GM12873 (cell line): ENCODE data around the gene GARNL3.

Experiments
- TF ChIP-seq, protein P1 (sequence below): IDR thresholded peaks from 2 replicates; pipeline ENCODE4 v1.5.1; 2012; ENCODE audit warnings: low read depth, mild to moderate bottlenecking, moderate library complexity, low read length, control low read depth; ENCODE audit not compliant: insufficient read depth; ENCODE audit errors: missing control alignments

The GARNL3 gene

GRCh38 chr9:127344368-127345000 lies 79.9 kb downstream of the GARNL3 start:
- TF ChIP-seq, protein P1, sequence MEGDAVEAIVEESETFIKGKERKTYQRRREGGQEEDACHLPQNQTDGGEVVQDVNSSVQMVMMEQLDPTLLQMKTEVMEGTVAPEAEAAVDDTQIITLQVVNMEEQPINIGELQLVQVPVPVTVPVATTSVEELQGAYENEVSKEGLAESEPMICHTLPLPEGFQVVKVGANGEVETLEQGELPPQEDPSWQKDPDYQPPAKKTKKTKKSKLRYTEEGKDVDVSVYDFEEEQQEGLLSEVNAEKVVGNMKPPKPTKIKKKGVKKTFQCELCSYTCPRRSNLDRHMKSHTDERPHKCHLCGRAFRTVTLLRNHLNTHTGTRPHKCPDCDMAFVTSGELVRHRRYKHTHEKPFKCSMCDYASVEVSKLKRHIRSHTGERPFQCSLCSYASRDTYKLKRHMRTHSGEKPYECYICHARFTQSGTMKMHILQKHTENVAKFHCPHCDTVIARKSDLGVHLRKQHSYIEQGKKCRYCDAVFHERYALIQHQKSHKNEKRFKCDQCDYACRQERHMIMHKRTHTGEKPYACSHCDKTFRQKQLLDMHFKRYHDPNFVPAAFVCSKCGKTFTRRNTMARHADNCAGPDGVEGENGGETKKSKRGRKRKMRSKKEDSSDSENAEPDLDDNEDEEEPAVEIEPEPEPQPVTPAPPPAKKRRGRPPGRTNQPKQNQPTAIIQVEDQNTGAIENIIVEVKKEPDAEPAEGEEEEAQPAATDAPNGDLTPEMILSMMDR, result no peak

- TF ChIP-seq, protein P1, result no peak
These were observed 81.0 kb downstream of the GARNL3 start for GRCh38 chr9:127345566-127345965.

- TF ChIP-seq, protein P1, result peak; percentile 29
These were observed 82.0 kb downstream of the GARNL3 start for GRCh38 chr9:127346584-127346983.

DNA sequence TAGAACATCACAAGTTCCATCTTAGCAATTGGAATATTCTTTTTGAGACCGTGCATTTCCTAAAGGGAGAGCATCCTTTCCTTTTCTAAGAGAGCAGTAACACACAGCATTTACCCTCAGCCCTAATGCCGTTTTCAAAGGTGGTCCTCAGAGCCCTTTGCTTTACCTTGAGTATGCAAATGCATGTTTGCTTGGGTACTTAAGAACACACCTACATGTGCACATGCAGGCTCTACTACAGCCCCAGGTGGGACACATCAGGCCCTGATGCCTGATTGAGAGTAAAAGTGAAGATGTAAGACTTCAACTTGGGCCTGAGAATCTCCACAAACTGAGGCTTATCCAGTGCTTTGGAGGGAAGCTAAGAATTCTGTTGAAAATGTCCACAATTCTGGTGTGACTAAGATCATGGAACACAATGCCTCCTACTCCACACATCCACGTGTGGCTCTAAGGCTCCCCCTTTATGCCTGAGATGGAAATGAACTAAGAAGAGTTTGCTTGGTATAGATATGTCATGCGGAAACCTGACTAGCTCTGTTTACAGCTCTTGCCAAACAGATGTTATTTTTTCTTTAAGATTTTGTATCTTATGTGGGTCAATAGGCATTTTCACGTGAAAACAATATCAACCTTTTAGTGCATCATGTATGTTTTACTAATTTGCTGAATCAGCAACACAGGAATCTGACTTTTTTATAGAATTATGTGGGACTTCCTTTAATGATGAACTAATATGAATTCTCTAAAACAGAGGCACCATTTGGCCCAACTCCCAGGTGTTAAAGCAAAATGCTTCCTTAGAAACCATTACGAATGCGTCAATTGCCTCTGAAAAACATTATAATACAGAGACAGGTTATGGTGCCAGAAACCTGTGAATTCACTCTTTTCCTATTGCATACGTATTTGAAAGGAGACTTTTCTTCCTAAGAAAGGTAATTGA lies 83.5 kb downstream of the GARNL3 start:
- TF ChIP-seq, protein P1, result peak; percentile 49

DNA sequence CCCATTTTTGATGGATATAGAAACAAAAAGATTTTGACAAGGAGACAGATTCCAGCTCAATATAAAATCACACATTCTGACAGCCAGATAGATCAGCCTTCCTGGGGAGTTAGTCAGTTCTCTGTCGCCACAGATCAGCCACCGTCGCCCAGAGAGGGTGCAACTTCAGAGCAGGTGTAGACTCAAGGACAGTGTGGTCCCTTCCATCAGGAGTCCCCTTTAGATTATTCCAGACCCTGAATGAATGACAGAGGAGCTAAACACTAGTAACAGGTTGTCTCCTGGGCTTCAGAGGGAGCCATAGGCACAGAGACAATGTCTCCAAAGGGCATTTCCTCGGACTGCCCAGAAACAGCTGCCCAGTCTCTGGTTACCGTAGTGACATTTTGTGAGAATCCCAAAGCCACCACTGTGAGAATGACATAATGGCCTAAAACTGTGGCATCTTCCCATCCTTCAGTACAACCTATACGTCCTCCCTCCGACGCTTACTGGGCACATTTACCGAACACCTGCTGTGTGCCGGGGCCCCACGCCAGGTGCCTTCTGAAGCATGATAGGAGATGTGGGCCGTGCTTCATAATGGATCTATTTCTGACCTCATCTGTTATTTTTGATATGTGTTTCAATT lies 85.0 kb downstream of the GARNL3 start:
- TF ChIP-seq, protein P1, result no peak

DNA sequence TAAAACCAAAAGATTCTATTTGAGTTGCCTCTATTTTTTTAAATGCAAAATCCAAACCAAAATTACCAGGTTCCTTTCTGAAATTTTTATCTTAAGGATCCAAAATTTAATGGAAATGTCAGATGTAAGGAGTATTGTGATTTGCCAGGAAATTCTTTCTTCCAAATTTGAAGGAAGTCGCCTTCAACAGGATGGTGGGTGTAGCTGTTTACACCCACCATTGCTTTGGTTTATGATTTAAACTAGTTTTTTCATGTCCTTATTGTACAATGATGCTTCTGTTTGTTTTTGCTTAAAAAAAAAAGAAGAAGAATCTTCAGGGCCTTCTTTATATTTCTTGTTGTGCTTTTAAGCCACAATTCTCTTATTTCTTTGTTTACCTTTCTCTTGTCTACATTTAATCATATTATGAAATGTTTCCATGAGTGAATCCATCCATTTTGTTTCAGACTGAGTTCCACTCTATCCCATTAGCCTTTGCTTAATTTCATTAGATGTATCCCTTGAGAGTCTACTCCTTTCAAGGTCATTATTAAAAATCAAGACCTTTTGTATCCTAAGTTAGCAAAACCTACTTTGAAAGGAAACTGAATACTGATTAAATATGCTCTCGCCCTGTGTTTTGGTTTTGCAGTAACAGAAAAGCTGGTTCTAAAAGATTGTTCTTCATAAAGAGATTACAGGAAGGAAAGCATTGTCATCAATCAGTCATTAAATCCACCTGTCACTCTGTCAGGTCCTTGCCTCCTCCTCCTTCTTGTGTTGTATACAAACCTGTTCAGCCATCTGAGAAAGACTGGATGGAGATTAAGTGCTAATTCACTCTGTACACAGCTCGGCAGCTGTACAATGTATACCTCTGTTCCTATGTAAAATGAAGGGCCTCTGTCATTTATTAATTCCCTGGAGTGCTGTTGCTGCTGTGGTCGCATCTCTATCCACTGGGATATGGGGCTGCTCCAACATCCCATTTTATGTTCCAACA lies 86.9 kb downstream of the GARNL3 start:
- TF ChIP-seq, protein P1, result no peak
